ENCODE measurements around the gene EML4.
"Not testable (repeated sequence)": the region's sequence is repeated elsewhere in the genome, so short reads cannot be mapped to it uniquely, and the experiment has no call there.

The EML4 gene

GRCh38 chr2:42342061-42342794, 173.1 kb downstream of the EML4 start:
- TF ChIP-seq CTCF (IDR thresholded peaks at IDR 0.05; ENCODE audit: low read depth, low read length, missing control alignments): no peak
- DNase-seq (ENCODE audit: low read depth): peak; percentile 29
- in situ Hi-C loops (cut with HindIII; ENCODE audit: low sequenced_read_pairs): no loop called here
- H3K4me3 ChIP-seq (ENCODE audit: low read depth, low read length): no peak overlapping the region

- no peak for TF ChIP-seq CTCF (IDR thresholded peaks at IDR 0.05; ENCODE audit: low read depth, low read length, missing control alignments)
- no peak overlapping the region for H3K4me3 ChIP-seq (ENCODE audit: low read depth, low read length)
- in situ Hi-C loops (cut with HindIII; ENCODE audit: low sequenced_read_pairs): no loop called here
- DNase-seq (ENCODE audit: low read depth): no peak
Observed at GRCh38 chr2:42342795-42343241, 173.7 kb downstream of the EML4 start.

- H3K4me3 ChIP-seq (ENCODE audit: low read depth, low read length): no peak overlapping the region
- in situ Hi-C loops (cut with HindIII; ENCODE audit: low sequenced_read_pairs): no loop called here
- no peak for DNase-seq (ENCODE audit: low read depth)
- TF ChIP-seq CTCF (IDR thresholded peaks at IDR 0.05; ENCODE audit: low read depth, low read length, missing control alignments): no peak
Observed at GRCh38 chr2:42345986-42346385, 176.8 kb downstream of the EML4 start.

GRCh38 chr2:42346856-42347255, 177.7 kb downstream of the EML4 start:
- in situ Hi-C loops (cut with HindIII; ENCODE audit: low sequenced_read_pairs); DNase-seq (ENCODE audit: low read depth): not testable (repeated sequence)

GRCh38 chr2:42347518-42347917, 178.4 kb downstream of the EML4 start:
- DNase-seq (ENCODE audit: low read depth); H3K4me3 ChIP-seq (ENCODE audit: low read depth, low read length); in situ Hi-C loops (cut with HindIII; ENCODE audit: low sequenced_read_pairs): not testable (repeated sequence)

More at GRCh38 chr2:42346856-42347255, 177.7 kb downstream of the EML4 start:
- H3K4me3 ChIP-seq (ENCODE audit: low read depth, low read length): not testable (repeated sequence)

GRCh38 chr2:42348113-42348805, 179.1 kb downstream of the EML4 start:
- no peak for TF ChIP-seq CTCF (IDR thresholded peaks at IDR 0.05; ENCODE audit: low read depth, low read length, missing control alignments)
- in situ Hi-C loops (cut with HindIII; ENCODE audit: low sequenced_read_pairs): no loop called here
- H3K4me3 ChIP-seq (ENCODE audit: low read depth, low read length): no peak overlapping the region
- DNase-seq (ENCODE audit: low read depth): no peak

GRCh38 chr2:42350434-42351063, 181.4 kb downstream of the EML4 start:
- H3K4me3 ChIP-seq (ENCODE audit: low read depth, low read length): no peak overlapping the region
- no peak for TF ChIP-seq CTCF (IDR thresholded peaks at IDR 0.05; ENCODE audit: low read depth, low read length, missing control alignments)
- no peak for DNase-seq (ENCODE audit: low read depth)
- in situ Hi-C loops (cut with HindIII; ENCODE audit: low sequenced_read_pairs): no loop called here

Data from astrocyte of the cerebellum (primary cell).